Measurements from ENCODE around the gene GALNTL6.

- TF ChIP-seq CTCF (IDR thresholded peaks at IDR 0.05) = no peak
- TF ChIP-seq POLR2A (IDR thresholded peaks at IDR 0.05) = no peak
These were observed 840.5 kb downstream of the GALNTL6 start for GRCh38 chr4:172653676-172654075.

All from Peyer's patch (tissue), 4 donors.